ENCODE results near the gene CSNK1G2. TPM values are rescaled to one million over a fixed set of nuclear protein-coding genes. Genes with fewer than 3 reads are reported as not detected.

Gene CSNK1G2
- 20.1 and 34.5 TPM in 2 replicates for total RNA-seq (2014; rRNA removed; shearing (Covaris generic); ENCODE audit: low replicate concordance)

- Histone ChIP-seq H3K9me3 (no peaks in the 10 kb centered on the region), H3K27me3 (no peaks in the 10 kb centered on the region), H3K4me3 (peak within 1 kb of the TSS; percentile 64), H3K36me3 (no peaks in the 10 kb centered on the region)
- no peak for DNase-seq
Measured at GRCh38 chr19:1941146-1942077, at the start of gene CSNK1G2. Gene CSNK1G2, plus strand, starts transcription at chr19:1941172. Its CDS starts 28,601 bp downstream, at chr19:1969773.

- Histone ChIP-seq H3K9me3 (no peaks in the 10 kb centered on the region), H3K27me3 (no peaks in the 10 kb centered on the region), H3K4me3 (no peak overlapping the region), H3K36me3 (no peaks in the 10 kb centered on the region)
- no peak for DNase-seq
Measured at GRCh38 chr19:1893791-1894190, 47.2 kb upstream of the CSNK1G2 start.

- DNase-seq, result no peak
- no peak overlapping the region for H3K4me3 ChIP-seq
- H3K9me3 ChIP-seq, result no peaks in the 10 kb centered on the region
- no peaks in the 10 kb centered on the region for H3K27me3 ChIP-seq
- H3K36me3 ChIP-seq, result no peaks in the 10 kb centered on the region
Measured at GRCh38 chr19:1896508-1896907, 44.5 kb upstream of the CSNK1G2 start.

GRCh38 chr19:1901940-1902404 lies 39.0 kb upstream of the CSNK1G2 start:
- DNase-seq, result no peak
- no peaks in the 10 kb centered on the region for H3K36me3 ChIP-seq
- no peak overlapping the region for H3K4me3 ChIP-seq
- no peaks in the 10 kb centered on the region for H3K27me3 ChIP-seq
- H3K9me3 ChIP-seq, result no peaks in the 10 kb centered on the region

- Histone ChIP-seq H3K36me3 (no peaks in the 10 kb centered on the region), H3K27me3 (no peaks in the 10 kb centered on the region), H3K9me3 (no peaks in the 10 kb centered on the region), H3K4me3 (no peak overlapping the region)
- DNase-seq, result no peak
Measured at GRCh38 chr19:1902923-1903322, 38.0 kb upstream of the CSNK1G2 start.

GRCh38 chr19:1904860-1905109 lies 36.2 kb upstream of the CSNK1G2 start:
- Histone ChIP-seq H3K36me3 (no peaks in the 10 kb centered on the region), H3K9me3 (no peaks in the 10 kb centered on the region), H3K4me3 (peak overlapping the region; percentile 74), H3K27me3 (no peaks in the 10 kb centered on the region)
- DNase-seq, result no peak

- H3K9me3 ChIP-seq, result no peaks in the 10 kb centered on the region
- peak; percentile 98 for DNase-seq
- H3K36me3 ChIP-seq, result no peaks in the 10 kb centered on the region
- H3K27me3 ChIP-seq, result no peaks in the 10 kb centered on the region
- H3K4me3 ChIP-seq, result peak within 1 kb of the TSS; percentile 74
Measured at GRCh38 chr19:1905110-1905862, 35.7 kb upstream of the CSNK1G2 start, which contains the start of the genes ADAT3 and SCAMP4. Gene ADAT3, plus strand, starts transcription at chr19:1905399. Its CDS starts 6,649 bp downstream, at chr19:1912048. Gene SCAMP4, plus strand, starts transcription at chr19:1905399. Its CDS starts 9,621 bp downstream, at chr19:1915020.

GRCh38 chr19:1905863-1906375 lies 35.1 kb upstream of the CSNK1G2 start:
- Histone ChIP-seq H3K36me3 (no peaks in the 10 kb centered on the region), H3K9me3 (no peaks in the 10 kb centered on the region), H3K4me3 (peak overlapping the region; percentile 74), H3K27me3 (no peaks in the 10 kb centered on the region)
- no peak for DNase-seq

- DNase-seq, result no peak
- no peaks in the 10 kb centered on the region for H3K36me3 ChIP-seq
- H3K4me3 ChIP-seq, result no peak overlapping the region
- H3K9me3 ChIP-seq, result no peaks in the 10 kb centered on the region
- no peaks in the 10 kb centered on the region for H3K27me3 ChIP-seq
Measured at GRCh38 chr19:1906985-1907562, 33.9 kb upstream of the CSNK1G2 start.

GRCh38 chr19:1907563-1908363 lies 33.2 kb upstream of the CSNK1G2 start:
- no peaks in the 10 kb centered on the region for H3K9me3 ChIP-seq
- H3K4me3 ChIP-seq, result no peak overlapping the region
- H3K27me3 ChIP-seq, result no peaks in the 10 kb centered on the region
- no peak for DNase-seq
- no peaks in the 10 kb centered on the region for H3K36me3 ChIP-seq

- DNase-seq, result no peak
- H3K4me3 ChIP-seq, result no peak overlapping the region
- H3K9me3 ChIP-seq, result no peaks in the 10 kb centered on the region
- H3K27me3 ChIP-seq, result no peaks in the 10 kb centered on the region
- H3K36me3 ChIP-seq, result no peaks in the 10 kb centered on the region
Measured at GRCh38 chr19:1908364-1908678, 32.7 kb upstream of the CSNK1G2 start.

- no peaks in the 10 kb centered on the region for H3K36me3 ChIP-seq
- DNase-seq, result no peak
Measured at GRCh38 chr19:1909761-1910080, 31.3 kb upstream of the CSNK1G2 start.

GRCh38 chr19:1910177-1910576 lies 30.8 kb upstream of the CSNK1G2 start:
- H3K36me3 ChIP-seq, result no peaks in the 10 kb centered on the region
- DNase-seq, result no peak
- H3K9me3 ChIP-seq, result no peaks in the 10 kb centered on the region
- H3K4me3 ChIP-seq, result no peak overlapping the region
- H3K27me3 ChIP-seq, result no peaks in the 10 kb centered on the region

More at GRCh38 chr19:1909761-1910080, 31.3 kb upstream of the CSNK1G2 start:
- Histone ChIP-seq H3K4me3 (no peak overlapping the region), H3K27me3 (no peaks in the 10 kb centered on the region), H3K9me3 (no peaks in the 10 kb centered on the region)

- no peaks in the 10 kb centered on the region for H3K9me3 ChIP-seq
- no peak for DNase-seq
- no peaks in the 10 kb centered on the region for H3K27me3 ChIP-seq
- no peaks in the 10 kb centered on the region for H3K36me3 ChIP-seq
- H3K4me3 ChIP-seq, result no peak overlapping the region
Measured at GRCh38 chr19:1911098-1911497, 29.9 kb upstream of the CSNK1G2 start.

GRCh38 chr19:1911995-1912394 lies 29.0 kb upstream of the CSNK1G2 start:
- Histone ChIP-seq H3K27me3 (no peaks in the 10 kb centered on the region), H3K4me3 (no peak overlapping the region), H3K9me3 (no peaks in the 10 kb centered on the region), H3K36me3 (no peaks in the 10 kb centered on the region)
- DNase-seq, result no peak

GRCh38 chr19:1912760-1913505 lies 28.0 kb upstream of the CSNK1G2 start:
- no peaks in the 10 kb centered on the region for H3K9me3 ChIP-seq
- no peaks in the 10 kb centered on the region for H3K27me3 ChIP-seq
- no peaks in the 10 kb centered on the region for H3K36me3 ChIP-seq
- no peak for DNase-seq
- H3K4me3 ChIP-seq, result no peak overlapping the region
